Fibroblast of gingiva (primary cell): Measurements from ENCODE around the gene METAP1D.
"Not testable (repeated sequence)": the region's sequence is repeated elsewhere in the genome, so short reads cannot be mapped to it uniquely, and the experiment has no call there.

Experiments used
- DNase-seq: peaks from one replicate; pipeline ENCODE4 v3.0.0-alpha.2; 2011; ENCODE audit warnings: low read depth

The METAP1D gene

DNA sequence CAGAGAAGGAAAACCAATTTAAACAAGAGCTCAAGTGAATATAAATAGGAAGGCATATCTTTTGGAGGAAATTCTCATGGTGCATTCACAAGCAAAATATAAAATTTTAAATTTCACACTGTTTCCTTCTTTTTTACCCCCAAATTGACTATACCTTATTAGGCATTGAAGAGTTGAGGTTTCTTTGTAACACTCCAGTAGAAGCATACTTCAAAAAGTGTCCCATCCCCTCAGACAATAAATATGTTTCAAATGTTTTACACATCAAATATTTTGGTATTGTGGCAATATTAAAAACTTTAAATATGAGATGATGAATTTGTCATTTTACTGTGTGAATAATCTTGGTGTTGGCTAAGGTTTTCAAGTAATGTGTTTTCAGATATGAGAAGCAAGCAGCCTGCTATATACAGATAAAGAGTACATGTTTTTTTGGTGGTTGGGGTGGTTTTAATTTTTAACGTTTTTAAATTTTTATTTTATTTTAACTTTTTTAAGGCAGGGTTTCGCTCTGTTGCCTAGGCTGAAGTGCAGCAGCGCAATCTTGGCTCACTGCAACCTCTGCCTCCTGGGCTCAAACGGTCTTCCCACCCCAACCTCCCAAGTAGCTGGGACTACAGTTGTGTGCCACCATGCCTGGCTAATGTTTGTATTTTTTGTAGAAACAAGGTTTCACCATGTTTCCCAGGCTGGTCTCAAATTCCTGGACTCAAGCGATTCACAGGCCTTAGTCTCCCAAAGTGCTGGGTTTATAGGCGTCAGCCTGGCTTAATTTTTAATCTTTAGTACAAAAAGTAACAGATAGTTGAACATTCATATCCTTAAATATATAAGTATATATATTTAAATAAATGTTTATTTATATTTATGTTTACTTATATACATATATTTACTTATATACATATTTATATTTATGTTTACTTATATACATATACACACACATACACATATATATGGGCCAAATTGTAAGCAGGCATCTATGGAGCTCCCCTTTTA, 49.1 kb downstream of the METAP1D start:
- no peak for DNase-seq

GRCh38 chr2:172049567-172050120, 49.9 kb downstream of the METAP1D start:
- DNase-seq: no peak

DNA sequence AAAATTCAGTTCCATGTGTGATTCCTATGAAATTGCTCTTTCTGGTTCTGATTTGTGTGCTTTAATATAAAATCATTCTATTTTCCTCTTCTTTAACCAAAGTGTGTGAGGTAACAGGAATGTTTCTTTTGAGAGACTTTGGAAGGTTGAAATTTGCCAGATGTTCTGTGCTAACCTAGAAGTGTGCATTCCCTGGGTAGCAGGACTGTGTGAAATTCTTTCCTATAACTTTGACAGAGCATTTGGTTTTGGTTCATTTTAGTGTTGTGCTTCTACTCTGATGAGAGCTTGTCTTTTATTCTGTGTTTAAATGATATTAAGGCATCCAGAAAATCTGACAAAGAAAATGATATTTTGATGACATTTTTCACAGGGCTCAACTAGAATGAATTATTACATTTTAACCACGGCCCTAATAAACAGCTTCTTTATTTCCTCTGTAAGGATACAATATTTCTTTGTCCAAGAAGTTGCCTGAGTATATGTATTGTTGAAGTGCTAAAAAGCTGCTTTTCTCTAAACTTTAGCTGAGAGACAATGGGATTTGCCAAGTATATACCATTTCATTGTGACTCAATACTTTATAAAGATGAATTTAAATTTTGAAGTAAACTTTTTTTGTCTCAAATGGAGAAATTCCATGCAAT, 50.8 kb downstream of the METAP1D start:
- no peak for DNase-seq

GRCh38 chr2:172052000-172052983, 52.5 kb downstream of the METAP1D start:
- peak; percentile 78 for DNase-seq

DNA sequence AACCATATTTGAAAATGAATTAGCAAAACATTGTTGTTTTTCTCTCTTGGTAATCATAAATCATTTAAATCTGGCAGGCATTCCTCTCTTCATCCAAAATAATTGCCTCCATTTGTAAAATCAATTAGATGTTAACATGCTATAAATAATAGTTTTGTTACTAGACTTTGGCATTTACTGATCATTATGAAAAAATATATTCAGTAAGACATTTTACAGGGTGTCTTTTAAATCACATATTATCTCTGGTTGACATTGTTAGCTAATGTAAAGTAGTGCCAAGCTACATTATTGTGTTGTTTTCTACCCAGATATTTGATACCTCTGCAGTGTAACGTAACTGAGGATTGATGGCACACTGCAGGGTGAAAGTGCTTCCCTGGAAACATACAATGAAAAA, 53.7 kb downstream of the METAP1D start:
- DNase-seq: no peak

- peak; percentile 18 for DNase-seq
Observed at GRCh38 chr2:172056293-172056692, 56.5 kb downstream of the METAP1D start.

GRCh38 chr2:172058660-172059059, 58.9 kb downstream of the METAP1D start:
- DNase-seq: no peak

DNA sequence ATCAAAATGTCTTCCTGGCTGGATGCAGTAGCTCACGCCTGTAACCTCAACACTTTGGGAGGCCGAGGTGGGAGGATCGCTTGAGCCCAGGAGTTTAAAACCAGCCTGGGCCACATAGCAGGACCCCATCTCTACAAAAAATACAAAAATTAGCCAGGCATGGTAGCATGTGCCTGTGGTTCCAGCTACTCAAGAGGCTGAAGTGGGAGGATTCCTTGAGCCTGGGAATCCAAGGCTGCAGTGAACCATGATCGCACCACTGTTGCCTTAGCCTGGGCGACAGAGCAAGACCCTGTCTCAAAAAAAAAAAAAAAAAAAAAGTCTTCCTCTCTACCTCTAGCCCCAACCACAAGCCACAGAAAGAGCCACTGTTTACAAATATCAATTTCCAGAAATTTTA, 60.4 kb downstream of the METAP1D start:
- DNase-seq: not testable (repeated sequence)

- DNase-seq: no peak
Observed at GRCh38 chr2:172062402-172063004, 62.8 kb downstream of the METAP1D start.

DNA sequence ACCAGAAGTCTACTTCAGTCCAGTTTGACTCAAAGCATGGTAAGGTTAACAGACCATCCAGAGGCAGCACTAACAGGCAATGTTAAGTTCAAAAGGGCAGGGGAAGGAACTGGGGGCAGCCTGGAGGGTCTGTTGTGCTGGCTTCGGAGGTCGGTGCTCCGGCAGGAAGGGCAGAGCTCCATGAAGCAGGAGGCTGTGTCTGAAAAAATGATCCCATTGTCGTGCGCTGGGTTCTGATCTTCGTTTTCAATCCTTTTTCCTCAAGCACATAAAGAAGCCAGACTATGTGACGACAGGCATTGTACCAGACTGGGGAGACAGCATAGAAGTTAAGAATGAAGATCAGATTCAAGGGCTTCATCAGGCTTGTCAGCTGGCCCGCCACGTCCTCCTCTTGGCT, 63.7 kb downstream of the METAP1D start:
- no peak for DNase-seq

DNA sequence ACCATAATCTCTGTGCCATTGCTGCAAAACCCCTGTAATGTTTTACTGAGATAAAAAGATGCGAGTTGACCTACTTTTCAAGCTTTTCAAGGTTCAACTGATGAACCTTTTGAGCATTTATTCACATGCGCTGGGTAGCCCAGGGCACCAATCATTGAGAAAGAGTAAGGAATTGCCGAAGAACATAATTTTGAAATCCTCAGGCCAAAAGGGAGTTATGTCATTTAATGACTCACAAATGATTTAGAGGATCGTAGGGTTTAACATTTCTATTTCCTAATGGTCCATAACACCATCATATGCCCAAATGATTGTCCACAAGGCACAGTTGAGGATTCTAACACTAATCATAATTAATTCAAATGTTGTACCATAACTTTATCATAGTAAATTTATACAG, 65.4 kb downstream of the METAP1D start:
- DNase-seq: peak; percentile 55

GRCh38 chr2:172066394-172066886, 66.7 kb downstream of the METAP1D start:
- no peak for DNase-seq

GRCh38 chr2:172067905-172068304, 68.2 kb downstream of the METAP1D start:
- DNase-seq: not testable (repeated sequence)

DNA sequence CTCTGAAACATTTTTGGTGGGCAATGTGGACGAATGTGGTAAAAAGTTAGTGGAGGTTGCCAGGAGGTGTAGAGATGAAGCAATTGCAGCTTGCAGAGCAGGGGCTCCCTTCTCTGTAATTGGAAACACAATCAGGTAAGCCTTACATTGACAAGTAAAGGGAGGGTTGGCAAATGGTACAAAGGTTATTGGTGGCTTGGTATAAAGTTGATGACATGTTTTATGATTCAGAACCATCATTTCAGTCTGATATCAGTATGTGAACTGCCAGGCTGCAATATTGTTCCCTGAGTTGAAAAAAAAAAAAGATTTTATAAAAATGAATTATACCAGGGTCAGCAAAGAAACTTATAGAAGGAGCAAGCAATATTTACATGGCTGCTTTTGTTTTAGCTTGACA, 71.2 kb downstream of the METAP1D start:
- DNase-seq: no peak

- no peak for DNase-seq
Observed at GRCh38 chr2:172072303-172072702, 72.5 kb downstream of the METAP1D start.

DNA sequence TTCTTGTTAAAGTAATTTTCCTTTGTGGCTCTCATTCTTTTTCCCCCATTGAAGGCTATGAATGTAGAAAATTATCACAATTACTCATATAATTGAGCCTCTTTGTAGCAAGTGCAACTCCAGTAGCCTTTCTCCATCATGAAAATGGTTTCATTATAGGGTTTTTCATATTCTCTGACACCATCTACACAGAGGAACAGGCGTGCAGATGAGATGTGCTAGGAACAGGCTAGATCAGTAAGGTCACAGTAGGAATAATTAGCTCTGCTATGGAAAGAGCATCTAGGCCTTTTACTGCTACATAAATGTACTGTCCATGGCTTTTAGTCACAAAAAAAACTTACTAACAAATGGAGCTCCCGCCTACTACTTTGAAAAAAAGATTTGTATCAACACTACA, 73.0 kb downstream of the METAP1D start:
- DNase-seq: no peak

- no peak for DNase-seq
Observed at GRCh38 chr2:172073518-172073917, 73.8 kb downstream of the METAP1D start.

DNA sequence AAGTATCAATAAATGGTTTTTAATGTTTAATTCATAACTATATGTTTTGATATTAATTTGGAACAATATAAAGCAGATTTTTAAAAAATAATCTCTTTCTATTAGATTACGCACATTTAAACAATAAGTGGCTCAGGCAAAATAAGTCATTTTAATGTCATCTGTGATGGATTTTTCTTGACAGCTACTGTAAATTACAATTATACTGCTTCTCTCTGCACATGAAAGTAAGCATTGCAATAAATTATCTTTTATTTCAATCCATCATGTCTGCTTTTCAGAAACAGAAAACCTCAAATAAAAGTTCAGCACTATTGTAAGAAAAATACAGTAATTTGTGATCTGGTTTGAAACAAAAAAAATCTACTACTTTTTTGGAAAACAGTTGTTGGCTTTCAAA, 74.5 kb downstream of the METAP1D start:
- DNase-seq: no peak

DNA sequence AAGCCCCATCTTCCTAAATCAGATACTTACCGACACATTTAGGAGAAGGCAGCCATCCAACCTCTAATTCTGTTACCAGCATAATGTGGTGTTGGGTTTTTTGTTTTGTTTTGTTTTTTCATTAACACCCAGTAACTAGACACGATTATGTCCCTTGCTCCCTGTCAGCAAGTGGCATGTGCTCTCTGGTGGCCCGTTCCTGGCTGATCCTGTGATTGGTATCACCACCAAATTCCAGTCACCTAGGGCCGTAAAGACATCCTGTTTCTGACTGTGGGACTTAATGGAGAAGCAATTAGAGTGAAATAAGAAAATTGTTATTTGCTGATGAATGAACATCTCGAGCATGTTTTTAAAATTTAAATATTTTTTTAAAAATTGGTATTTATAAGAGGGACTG, 79.7 kb downstream of the METAP1D start:
- DNase-seq: no peak

- DNase-seq: no peak
Observed at GRCh38 chr2:172079838-172080640, 80.3 kb downstream of the METAP1D start.
